ENCODE data around the gene SEZ6L.

SEZ6L gene

GRCh38 chr22:26342745-26343410 lies 173.6 kb downstream of the SEZ6L start:
- no peak for DNase-seq

DNA sequence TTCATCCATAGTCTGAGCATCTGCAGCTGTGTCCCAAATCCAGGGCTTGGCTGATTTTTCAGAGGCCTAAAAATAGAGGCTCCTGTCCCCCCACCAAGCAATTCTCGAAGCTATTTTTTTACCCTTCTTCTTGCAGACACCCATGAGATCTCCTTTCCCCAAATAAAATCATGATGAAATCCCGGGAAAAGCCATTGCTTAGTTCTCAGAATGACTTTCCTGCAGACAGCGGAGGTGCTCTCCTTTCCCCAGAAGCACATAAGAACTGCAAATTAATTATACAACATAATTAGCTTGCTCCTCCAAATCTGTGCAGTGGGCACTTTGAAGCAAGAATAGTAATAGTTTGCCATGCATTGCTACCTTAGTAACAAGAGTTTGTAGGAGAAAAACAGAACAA lies 176.2 kb downstream of the SEZ6L start:
- no peak for DNase-seq

DNA sequence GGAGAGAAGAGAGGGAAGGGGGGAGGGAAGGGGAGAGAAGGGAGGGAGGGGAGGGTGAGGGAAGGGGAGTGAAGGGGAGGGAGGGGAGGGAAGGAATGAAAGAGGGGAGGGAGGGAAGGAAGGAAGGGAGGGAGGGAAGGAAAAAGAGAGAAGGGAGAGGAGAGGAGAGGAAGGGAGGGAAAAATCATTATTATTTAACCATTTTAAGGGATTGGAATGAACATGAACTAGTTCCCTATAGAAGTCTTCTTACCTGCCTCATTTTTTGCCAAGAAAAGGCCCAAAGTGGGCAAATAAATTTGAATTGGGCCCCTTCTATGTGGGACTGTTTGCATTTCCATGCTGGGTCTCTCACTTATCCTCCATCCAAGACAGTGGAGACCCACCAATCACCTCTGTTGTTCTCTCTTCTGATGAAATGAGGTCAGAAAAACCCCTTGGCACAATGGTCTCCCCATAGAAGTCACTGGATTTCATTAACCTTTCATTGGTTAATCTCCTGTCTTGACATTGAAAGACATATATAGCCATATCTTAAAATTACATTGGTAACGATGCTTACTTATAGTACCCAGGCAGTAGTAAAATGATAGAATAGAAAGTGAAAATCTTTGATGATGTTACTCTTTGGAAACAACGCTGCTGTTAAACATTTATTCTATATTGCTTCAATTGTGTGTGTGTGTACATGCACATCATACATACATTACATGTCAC lies 179.7 kb downstream of the SEZ6L start:
- no peak for DNase-seq

GRCh38 chr22:26354707-26355106 lies 185.4 kb downstream of the SEZ6L start:
- no peak for DNase-seq

DNA sequence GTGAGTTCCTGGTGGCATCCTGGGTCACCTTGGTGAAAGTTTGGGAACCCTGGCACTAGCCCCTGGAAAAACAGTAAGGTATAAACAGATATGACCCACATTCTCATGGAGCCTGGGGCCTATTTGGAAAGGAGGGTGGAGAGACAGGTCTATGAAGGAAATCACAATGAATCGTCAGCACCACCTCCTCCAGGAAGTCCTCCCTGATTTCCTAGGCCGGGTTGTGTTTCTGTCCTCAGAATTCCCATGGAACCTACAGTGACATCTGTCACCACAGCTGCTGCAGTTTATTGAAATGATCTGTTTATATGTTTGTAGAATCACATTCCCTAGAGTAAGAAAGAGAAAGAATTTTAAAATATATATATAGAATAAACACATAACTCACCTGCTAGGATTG lies 188.0 kb downstream of the SEZ6L start:
- DNase-seq, result no peak

- no peak for DNase-seq
Observed at GRCh38 chr22:26357813-26358212, 188.6 kb downstream of the SEZ6L start.

DNA sequence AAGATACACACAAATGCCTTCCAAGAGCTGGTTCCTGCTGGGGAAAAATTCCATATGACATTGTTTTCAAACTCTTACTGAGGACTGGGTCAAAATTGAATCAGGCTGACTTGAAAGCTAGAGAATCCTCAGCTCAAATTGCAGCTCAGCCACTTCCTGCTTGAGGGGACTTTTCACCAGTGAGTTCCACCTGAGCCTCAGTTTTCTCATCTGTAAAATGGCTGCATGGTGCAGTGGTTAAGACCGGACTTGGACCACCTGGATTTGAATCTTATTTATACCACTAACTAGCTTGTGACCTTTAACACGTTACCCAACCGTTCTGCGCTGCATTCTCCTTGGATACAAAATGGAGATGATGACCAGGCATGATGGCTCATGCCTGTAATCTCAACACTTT lies 189.9 kb downstream of the SEZ6L start:
- DNase-seq, result no peak

DNA sequence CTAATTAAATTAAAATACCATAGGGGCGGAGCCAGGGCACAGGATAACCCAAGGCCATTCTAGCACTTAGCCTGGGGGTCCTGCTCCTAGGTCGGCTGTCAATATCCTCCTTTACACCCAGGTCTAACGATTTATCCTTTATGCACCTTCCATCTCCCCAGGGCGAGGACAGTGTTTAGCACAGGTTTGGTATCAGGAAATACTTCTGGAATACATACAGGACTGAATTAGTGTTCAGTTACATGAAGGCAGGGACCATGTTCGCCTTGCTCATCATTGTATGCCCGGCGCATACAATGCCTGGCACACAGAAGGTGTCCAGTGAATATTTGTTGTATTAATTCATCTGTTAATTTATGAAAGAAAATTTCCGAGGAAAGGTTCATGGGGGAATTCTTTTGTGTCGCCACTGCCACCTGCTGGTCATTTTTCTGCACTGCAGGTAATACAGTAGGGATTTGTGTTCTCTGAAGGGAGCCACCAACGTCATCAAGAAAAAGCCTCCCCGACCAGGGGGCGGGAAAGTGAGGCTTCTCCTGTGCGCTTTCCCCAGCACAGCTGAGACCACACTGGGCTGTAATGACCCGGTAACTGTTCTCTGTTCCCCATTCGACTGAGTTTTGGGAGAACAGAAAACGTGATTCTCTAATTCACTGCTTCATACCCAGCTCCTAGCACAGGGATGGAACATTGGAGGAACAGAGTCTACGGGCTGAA lies 191.1 kb downstream of the SEZ6L start:
- peak; percentile 30 to 41 for DNase-seq

DNA sequence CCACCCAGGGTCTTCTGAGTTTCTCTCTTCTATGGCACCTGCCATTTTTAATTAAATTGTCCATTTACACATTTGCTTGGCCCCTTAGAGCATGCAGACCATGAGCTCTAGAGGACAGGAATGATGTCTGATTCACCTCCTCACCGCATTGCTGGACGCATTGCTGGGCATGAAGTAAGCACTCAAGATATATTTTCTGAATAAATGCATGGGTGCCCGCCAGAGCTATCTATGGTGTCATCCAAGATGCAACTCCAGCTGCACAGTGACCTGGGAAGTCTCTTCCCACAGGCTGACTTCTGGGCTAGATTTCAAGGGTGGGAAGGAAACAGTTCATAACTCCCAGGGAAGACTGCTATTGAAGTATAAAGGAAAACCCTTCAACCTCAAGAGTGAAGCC lies 193.2 kb downstream of the SEZ6L start:
- DNase-seq, result no peak

DNA sequence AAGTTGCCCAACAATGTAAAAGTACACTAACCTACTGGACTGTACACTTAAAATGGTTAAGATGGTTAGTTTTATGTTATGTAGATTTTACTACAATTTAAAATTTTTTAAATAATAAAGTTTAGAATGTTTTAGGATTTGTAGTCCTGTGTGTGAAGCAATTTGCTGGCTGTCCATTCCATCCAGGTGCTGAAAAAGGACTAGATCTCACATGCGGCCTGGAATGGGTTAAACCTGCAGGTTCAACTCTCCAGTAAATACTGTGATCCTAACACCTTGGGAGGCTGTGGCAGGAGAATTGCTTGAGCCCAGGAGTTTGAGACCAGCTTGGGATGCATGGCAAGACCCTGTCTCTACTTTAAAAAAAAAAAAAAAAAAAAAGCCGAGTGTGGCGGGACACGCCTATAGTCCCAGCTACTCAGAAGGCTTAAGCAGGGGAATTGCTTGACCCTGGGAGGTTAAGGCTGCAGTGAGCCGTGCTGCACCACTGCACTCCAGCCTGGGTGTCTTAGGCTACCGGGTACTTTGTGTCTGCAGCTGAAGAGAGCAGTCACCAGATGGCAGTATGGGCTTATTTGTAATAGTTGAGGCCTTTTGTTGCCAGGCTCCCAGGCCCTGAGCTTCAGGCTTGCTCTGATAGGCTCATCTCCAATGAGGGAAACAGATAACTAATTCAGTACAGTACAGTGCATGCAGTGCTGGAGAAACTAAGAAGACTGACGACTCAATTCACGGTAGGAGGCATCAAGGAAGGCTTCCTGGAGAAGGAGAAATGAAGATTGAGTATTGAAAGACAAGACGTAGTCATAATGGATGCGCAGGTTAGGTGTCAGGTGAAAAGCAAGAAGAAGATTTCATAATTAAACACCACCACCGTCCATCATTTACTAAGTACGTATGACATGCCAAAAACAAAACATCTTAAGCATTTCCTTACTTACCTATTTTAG lies 195.1 kb downstream of the SEZ6L start:
- DNase-seq, result peak; percentile 48 to 62

DNA sequence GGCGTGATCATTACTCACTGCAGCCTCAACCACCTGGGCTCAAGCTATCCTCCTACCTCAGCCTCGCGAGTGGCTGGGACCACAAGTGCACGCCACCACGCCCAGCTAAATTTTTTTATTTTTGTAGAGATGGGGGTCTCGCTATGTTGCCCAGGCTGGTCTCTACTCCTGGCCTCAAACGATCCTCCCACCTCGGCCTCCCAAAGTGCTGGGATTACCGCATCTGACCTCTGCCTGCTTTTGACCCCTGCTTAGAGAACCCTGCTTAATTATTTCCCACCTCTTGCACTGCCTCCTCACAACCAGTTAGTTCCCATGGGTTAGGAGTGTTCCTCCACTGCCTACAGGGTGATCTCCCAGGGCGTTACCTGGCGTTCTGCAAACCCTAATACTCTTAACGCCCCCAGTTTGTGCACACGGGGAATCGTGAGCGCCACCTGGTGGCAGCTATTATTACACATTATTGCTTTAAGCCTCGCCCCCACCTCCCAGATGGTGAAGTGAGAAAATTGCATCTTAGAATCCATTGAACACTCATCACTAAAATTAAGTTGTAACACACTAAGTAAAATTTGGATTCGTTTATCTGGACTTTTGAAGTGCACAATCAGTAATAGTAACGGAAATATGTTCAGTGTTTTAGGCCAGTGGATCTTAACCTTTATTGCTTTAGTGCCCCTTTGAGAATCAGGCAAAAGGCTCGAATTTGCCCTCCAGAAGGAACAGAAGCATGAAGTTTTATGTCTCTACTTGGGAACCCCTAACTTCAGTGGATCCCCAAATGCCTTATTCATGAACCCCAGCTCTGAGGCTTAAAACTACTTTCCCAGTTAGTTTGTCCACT lies 198.4 kb downstream of the SEZ6L start:
- no peak for DNase-seq

DNA sequence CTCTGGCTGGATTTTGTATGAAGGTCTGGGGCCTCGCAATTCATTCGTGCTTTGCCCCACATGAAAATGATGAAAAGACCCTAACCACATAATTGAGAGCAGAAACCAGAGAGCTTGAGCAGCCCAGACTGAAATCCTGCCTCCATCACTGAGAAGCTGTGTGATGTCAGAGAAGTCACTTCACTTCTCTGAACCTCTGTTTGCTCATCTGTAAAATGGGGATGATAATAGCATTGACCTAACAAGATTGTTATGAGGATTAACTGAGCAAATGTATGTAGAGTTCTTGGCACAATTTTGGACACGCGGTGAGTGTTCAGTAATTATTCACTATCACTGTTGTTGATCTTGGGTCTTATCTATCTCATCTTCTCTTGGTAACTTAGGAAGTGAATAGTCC lies 203.6 kb downstream of the SEZ6L start:
- DNase-seq, result no peak

- DNase-seq, result no peak
Observed at GRCh38 chr22:26374391-26375026, 205.2 kb downstream of the SEZ6L start.

GRCh38 chr22:26377170-26377830 lies 208.0 kb downstream of the SEZ6L start:
- DNase-seq, result no peak

GRCh38 chr22:26380072-26380830 lies 211.0 kb downstream of the SEZ6L start:
- no peak for DNase-seq

- DNase-seq, result no peak
Observed at GRCh38 chr22:26382782-26383181, 213.5 kb downstream of the SEZ6L start.

DNA sequence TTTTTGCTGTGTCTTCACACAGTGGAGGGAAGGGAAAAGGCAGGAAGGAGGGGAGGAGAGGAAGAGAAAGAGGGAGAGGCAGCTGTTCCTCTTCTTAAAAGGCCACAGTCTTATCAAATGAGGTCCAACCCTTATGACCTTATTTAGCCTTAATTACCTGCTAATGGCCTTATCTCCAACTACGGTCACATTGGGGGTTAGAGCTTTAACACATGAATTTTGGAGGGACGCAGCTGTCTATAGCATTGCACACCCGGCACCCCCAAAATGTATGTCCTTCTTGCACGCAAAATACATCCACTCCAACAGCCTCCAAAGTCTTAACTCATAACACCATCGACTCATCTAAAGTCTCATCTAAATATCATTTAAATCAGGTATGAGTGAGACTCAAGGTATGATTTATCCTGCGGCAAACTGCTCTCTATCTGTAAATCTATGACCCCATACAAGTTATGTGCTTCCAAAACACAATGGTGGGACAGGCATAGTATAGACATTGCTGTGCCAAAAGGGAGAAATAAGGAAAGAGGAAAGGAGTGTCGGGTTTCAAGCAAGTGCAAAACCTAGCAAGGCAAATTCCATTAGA lies 214.8 kb downstream of the SEZ6L start:
- DNase-seq, result no peak

DNA sequence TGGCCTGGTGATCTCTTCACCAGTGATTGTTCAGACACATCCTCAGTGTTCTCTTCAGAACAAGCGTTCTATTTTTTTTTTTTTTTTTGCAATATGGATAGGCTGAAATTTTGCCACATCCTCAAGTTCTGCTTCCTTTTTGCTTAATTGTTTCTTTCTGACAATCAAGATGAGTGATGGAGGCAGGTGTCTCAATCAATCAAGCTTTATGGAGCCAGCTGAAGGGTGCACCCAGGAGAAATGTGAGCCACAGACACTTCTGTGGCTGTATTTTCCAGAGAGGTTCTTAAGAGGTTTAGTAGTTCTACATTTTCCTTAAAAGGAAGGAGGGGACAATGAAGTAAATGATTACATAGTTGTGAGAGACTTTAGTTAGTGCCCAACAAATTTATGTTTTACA lies 215.9 kb downstream of the SEZ6L start:
- DNase-seq, result no peak

GRCh38 chr22:26389125-26389524 lies 219.9 kb downstream of the SEZ6L start:
- no peak for DNase-seq

- no peak for DNase-seq
Observed at GRCh38 chr22:26391091-26391490, 221.8 kb downstream of the SEZ6L start.
